HCT116 (cell line): Measurements from ENCODE around the gene TIAM2. TPM values are rescaled to one million over a fixed set of nuclear protein-coding genes. Genes with fewer than 3 reads are reported as not detected.
A peak's percentile ranks its signal among the peaks of the same experiment; 100 is the strongest.

Experiments used
- ATAC-seq: fragments of 200-7000 bp; cut with Tn5 transposase; 2 replicates; pipeline ENCODE4 v1.9.1; 2020; ENCODE audit warnings: mild to moderate bottlenecking, moderate library complexity
- BruUV-seq: library from RNA; stranded (reverse); fragments of 400-500 nt; replicated peaks from 2 replicates; lab custom pipeline; 2021; lab: Mats Ljungman, UMichigan
- CTCF ChIA-PET: fragments of 300-600 bp; sonication (Branson Sonifier 250); formaldehyde crosslinking; loops from one replicate; lab custom pipeline; 2021; ENCODE audit warnings: antibody characterized with exemption; lab: Charles Lee
- POLR2A ChIA-PET: fragments of 300-600, 350-600 bp; sonication (Branson Sonifier 250); formaldehyde crosslinking; loops from one replicate; lab custom pipeline; 2021; ENCODE audit warnings: antibody characterized with exemption; lab: Charles Lee
- RAD21 ChIA-PET, 2 experiments: fragments of 300-600 bp; sonication (Branson Sonifier 250); formaldehyde crosslinking; loops; one replicate each; lab custom pipeline; 2023; ENCODE audit warnings: low total read pairs in 2 of 2; ENCODE audit not compliant: uncharacterized antibody in 2 of 2, unreplicated experiment in 2 of 2, low non-redundant PET in 1 of 2; lab: Charles Lee
- DNase-seq: peaks from one replicate; pipeline ENCODE4 v3.0.0-alpha.2; 2010; ENCODE audit warnings: low read depth, low spot score
- H2AFZ ChIP-seq: fragments of 200-600 bp; shearing (Covaris generic), sonication (generic); 2 replicates; pipeline ENCODE4 v1.6.1; 2017; ENCODE audit warnings: low read depth, mixed run types, mixed read lengths, antibody characterized with exemption, low read length; ENCODE audit not compliant: poor library complexity, severe bottlenecking
- H3K27ac ChIP-seq: 2 replicates; pipeline ENCODE4 v1.5.1; 2012; ENCODE audit warnings: low read depth, low read length
- H3K27me3 ChIP-seq: fragments of 200-600 bp; sonication (generic); 2 replicates; pipeline ENCODE4 v1.6.1; 2016; ENCODE audit warnings: mixed run types, low read length, mixed read lengths; ENCODE audit not compliant: insufficient read depth
- H3K36me3 ChIP-seq, 2 experiments: fragments of 200-500 bp in 1 of 2; fragments of 200-600 bp in 1 of 2; sonication (Bioruptor generic) in 1 of 2; sonication (generic) in 1 of 2; 2 replicates each; pipeline versions ENCODE4 v1.5.1 to v1.6.1; 2014 to 2016; ENCODE audit warnings: low read length in 2 of 2, inconsistent platforms in 1 of 2, mixed read lengths in 1 of 2, mixed run types in 1 of 2; ENCODE audit not compliant: insufficient read depth in 2 of 2, control insufficient read depth in 1 of 2
- H3K4me1 ChIP-seq, 2 experiments: fragments of 200-600 bp in 1 of 2; sonication (generic) in 1 of 2; 2 replicates each; pipeline versions ENCODE4 v1.5.1 to v1.6.1; 2012 to 2017; ENCODE audit warnings: low read length in 2 of 2, inconsistent platforms in 1 of 2, mild to moderate bottlenecking in 1 of 2, mixed read lengths in 1 of 2, mixed run types in 1 of 2, moderate library complexity in 1 of 2; ENCODE audit not compliant: insufficient read depth in 2 of 2, control insufficient read depth in 1 of 2
- H3K4me2 ChIP-seq: fragments of 200-600 bp; sonication (generic); 2 replicates; pipeline ENCODE4 v1.6.1; 2017; ENCODE audit warnings: mixed run types, low read length, mixed read lengths
- H3K4me3 ChIP-seq, 2 experiments: fragments of 200-600 bp in 1 of 2; sonication (generic) in 1 of 2; replicated peaks in 1 of 2; 2 replicates each; pipeline ENCODE4 v1.5.1; 2011 to 2016; ENCODE audit warnings: low read length in 2 of 2, control low read depth in 1 of 2, low read depth in 1 of 2, mild to moderate bottlenecking in 1 of 2, mixed read lengths in 1 of 2, mixed run types in 1 of 2
- H3K79me2 ChIP-seq: fragments of 200-600 bp; sonication (generic); 2 replicates; pipeline ENCODE4 v1.6.1; 2017; ENCODE audit warnings: mild to moderate bottlenecking, mixed run types, low read length, moderate library complexity, mixed read lengths; ENCODE audit not compliant: insufficient read depth
- H3K9ac ChIP-seq: fragments of 200-600 bp; sonication (generic); 2 replicates; pipeline ENCODE4 v1.6.1; 2016; ENCODE audit warnings: low read length, mixed read lengths
- H3K9me2 ChIP-seq: fragments of 200-600 bp; sonication (generic), shearing (Covaris generic); 2 replicates; pipeline ENCODE4 v1.6.1; 2017; ENCODE audit warnings: mixed run types, mild to moderate bottlenecking, moderate library complexity; ENCODE audit not compliant: insufficient read depth
- H3K9me3 ChIP-seq, 2 experiments: fragments of 200-500 bp in 1 of 2; fragments of 200-600 bp in 1 of 2; sonication (Bioruptor generic) in 1 of 2; sonication (generic) in 1 of 2; 2 replicates each; pipeline ENCODE4 v1.6.1; 2014 to 2017; ENCODE audit warnings: low read length in 2 of 2, mixed read lengths in 2 of 2, inconsistent platforms in 1 of 2, low read depth in 1 of 2, mild to moderate bottlenecking in 1 of 2, mixed run types in 1 of 2, moderate library complexity in 1 of 2; ENCODE audit not compliant: control insufficient read depth in 1 of 2, insufficient read depth in 1 of 2
- H4K20me1 ChIP-seq: fragments of 200-600 bp; sonication (generic), shearing (Covaris generic); 2 replicates; pipeline ENCODE4 v1.6.1; 2017; ENCODE audit warnings: mixed run types, mild to moderate bottlenecking, moderate library complexity; ENCODE audit not compliant: insufficient read depth
- CTCF ChIP-seq, 3 experiments: fragments of 200-600 bp in 1 of 3; sonication (generic) in 1 of 3; IDR thresholded peaks in 2 of 3; conservative IDR thresholded peaks in 1 of 3; 2 replicates each; pipeline ENCODE4 v1.5.1; 2012 to 2017; ENCODE audit warnings: low read depth in 2 of 3, low read length in 2 of 3, antibody characterized with exemption in 1 of 3, borderline replicate concordance in 1 of 3, control low read depth in 1 of 3, mild to moderate bottlenecking in 1 of 3, mixed read lengths in 1 of 3, mixed run types in 1 of 3, moderate library complexity in 1 of 3; ENCODE audit not compliant: insufficient read depth in 1 of 3
- ELF1 ChIP-seq: IDR thresholded peaks from 2 replicates; pipeline ENCODE4 v1.6.1; 2012; ENCODE audit warnings: low read depth, borderline replicate concordance
- EZH2phosphoT487 ChIP-seq: fragments of 200-600 bp; IDR thresholded peaks from 2 replicates; pipeline ENCODE4 v1.6.1; 2018; ENCODE audit warnings: antibody characterized with exemption, borderline replicate concordance
- RAD21 ChIP-seq: IDR thresholded peaks from 2 replicates; pipeline ENCODE4 v1.6.1; 2012; ENCODE audit warnings: low read depth, mild to moderate bottlenecking
- SP1 ChIP-seq: IDR thresholded peaks from 2 replicates; pipeline ENCODE4 v1.6.1; 2012; ENCODE audit warnings: low read depth
- ZFX ChIP-seq: fragments of 450-650 bp; IDR thresholded peaks from 2 replicates; pipeline ENCODE4 v1.6.1; 2017
- intact Hi-C: fragments of 100-400 bp; cut with micrococcal nuclease; formaldehyde crosslinking; loops from 2 replicates; pipeline ENCODE4 v1.10.0; 2022
- total RNA-seq: library from RNA; stranded (reverse); gene quantifications from one replicate; pipeline ENCODE4 v1.2.1, GENCODE V29; 2021; ENCODE audit not compliant: unreplicated experiment

The TIAM2 gene
- total RNA-seq, 1 experiment from 2014 or later: 9.4 TPM

DNA sequence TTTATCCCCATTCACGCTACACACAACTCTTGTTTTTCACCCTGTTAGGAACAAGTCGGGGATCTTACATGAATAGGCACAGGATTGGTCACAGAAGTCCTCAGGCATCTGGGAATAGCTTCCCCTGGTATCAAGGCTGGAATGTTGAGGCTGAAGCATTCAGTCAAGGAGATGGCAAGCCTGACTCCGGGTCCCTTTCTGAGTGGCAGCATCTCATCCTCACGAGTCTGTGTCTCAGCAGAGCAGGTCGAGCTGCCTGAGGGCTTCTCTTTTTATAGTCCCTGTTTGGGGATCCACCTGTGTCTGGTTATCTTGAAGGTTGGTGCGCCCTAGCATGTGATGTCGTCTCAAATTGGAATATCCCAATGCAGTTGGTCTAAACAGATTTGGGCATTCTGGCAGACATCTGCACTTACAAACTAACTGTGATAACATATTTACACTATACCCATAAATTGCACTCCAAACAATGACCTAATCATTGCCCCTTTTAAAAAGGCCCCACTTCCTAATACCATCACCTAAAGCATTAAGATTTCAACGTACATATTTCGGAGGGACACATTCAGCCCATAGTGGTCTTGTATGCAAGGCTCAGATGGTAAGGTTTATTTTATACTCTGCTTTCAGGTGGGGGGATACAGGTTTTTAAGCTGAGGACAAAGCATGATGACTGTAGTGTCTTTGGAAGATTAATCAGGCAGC lies 156.0 kb downstream of the TIAM2 start:
- intact Hi-C loops: no loop called here
- Histone ChIP-seq H3K27me3 (no peaks in the 10 kb centered on the region), H3K79me2 (no peaks in the 10 kb centered on the region), H3K36me3 (no peaks in the 10 kb centered on the region), H3K4me1 (peaks cover 28 to 39% of the 10 kb centered on the region in 2 experiments), H4K20me1 (no peaks in the 10 kb centered on the region), H3K9me2 (no peaks in the 10 kb centered on the region), H2AFZ (no peak overlapping the region), H3K4me2 (no peak overlapping the region), H3K27ac (no peak overlapping the region), H3K9me3 (no peaks in the 10 kb centered on the region), H3K4me3 (no peak overlapping the region), H3K9ac (no peak overlapping the region)
- ChIA-PET POLR2A (no interaction called here), CTCF (no interaction called here), RAD21 (no interaction called here)
- TF ChIP-seq EZH2phosphoT487: no peak
- TF ChIP-seq ELF1: no peak
- no peak for TF ChIP-seq SP1
- no peak for TF ChIP-seq ZFX
- DNase-seq (no peak), ATAC-seq (no peak)
- no TSS peak for BruUV-seq

DNA sequence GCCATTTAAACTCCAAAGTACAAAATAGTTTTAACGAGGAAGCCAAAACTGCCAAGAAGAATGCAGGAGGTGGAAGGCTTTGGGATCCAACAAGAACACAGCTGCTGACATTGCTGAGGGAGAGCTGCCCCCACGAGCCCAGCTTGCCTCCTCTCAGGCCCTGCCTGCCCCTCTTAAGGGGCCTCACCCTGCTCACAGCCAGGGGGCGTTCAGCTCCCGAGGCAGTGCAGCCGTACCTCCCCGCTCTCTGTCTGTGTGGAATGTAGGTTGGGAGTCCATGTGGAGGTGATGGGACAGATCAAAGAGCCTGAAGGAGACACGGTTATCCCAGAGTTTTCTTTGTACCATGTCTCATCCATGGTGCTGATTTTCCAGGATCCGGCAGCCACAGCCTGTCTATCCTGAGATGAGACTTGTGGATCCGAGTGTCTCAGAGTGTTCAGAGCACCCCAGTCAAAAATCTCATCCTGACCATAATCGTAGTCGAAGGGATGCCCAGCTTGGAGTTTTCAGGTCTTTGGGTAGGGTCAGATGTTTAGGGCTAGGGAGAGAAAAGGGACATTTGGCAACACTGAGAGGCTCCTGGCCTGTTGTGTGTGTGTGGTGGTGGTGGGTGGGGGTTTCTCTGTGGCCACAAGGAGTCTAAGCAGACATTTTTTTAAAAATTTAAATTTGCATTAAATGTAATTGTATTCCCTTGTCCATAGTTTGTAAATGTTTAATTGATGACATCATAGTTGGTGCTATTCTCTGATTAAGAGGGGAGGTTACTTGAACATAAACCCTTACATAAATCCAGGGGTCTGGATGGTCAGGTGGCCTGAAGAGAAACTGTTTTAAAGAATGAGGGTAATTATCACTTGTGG lies 157.3 kb downstream of the TIAM2 start:
- DNase-seq (no peak), ATAC-seq (peak; percentile 87)
- H3K36me3 ChIP-seq: no peaks in the 10 kb centered on the region
- no peaks in the 10 kb centered on the region for H3K79me2 ChIP-seq
- H3K9me2 ChIP-seq: no peaks in the 10 kb centered on the region
- no peaks in the 10 kb centered on the region for H4K20me1 ChIP-seq
- no peaks in the 10 kb centered on the region for H3K9me3 ChIP-seq
- CTCF ChIA-PET: interaction anchor here (0.5 to 0.8 kb wide), 2 partner anchors 165 to 287 kb away, joined by 3 read pairs; no protein-coding TSS in a partner anchor
- peaks cover 32 to 50% of the 10 kb centered on the region in 2 experiments for H3K4me1 ChIP-seq
- no TSS peak for BruUV-seq
- H3K4me3 ChIP-seq: no peak overlapping the region
- no peak overlapping the region for H2AFZ ChIP-seq
- H3K9ac ChIP-seq: no peak overlapping the region
- intact Hi-C loops: no loop called here
- TF ChIP-seq RAD21 (peak; percentile 48), CTCF (IDR thresholded peaks at IDR 0.05 in 2 of 3, conservative IDR thresholded peaks at IDR 0.05 in 1 of 3; ENCODE audit: borderline replicate concordance in 1 of 3, insufficient read depth in 1 of 3, low read depth in 2 of 3, low read length in 2 of 3) (peak; percentile 35 to 82 (median 65); a peak in 5 of 6 replicates), ELF1 (no peak)
- H3K27ac ChIP-seq: no peak overlapping the region
- H3K27me3 ChIP-seq: no peaks in the 10 kb centered on the region
- peak overlapping the region; percentile 61; the same call in 1 of the 2 replicates for H3K4me2 ChIP-seq
- RAD21 ChIA-PET: no interaction called here
- POLR2A ChIA-PET: no interaction called here
